Activated T-cell treated with anti-CD3 and anti-CD28 coated beads, Interleukin-2, amount 50 U/mL, for 4 hours (primary cell): ENCODE measurements around the gene CNTNAP4. TPM values are rescaled to one million over a fixed set of nuclear protein-coding genes. Genes with fewer than 3 reads are reported as not detected.

ENCODE experiments used
- ATAC-seq, 2 donors: fragments of 200-7000 bp; cut with Tn5 transposase; one replicate each; pipeline ENCODE4 v1.10.0; 2021
- DNase-seq: peaks from one replicate; pipeline ENCODE4 v3.0.0-alpha.2; 2020
- H3K27me3 Mint-ChIP-seq: one replicate; pipeline ENCODE4 v1.8.0; 2021; ENCODE audit warnings: low read depth, mixed read lengths
- H3K36me3 Mint-ChIP-seq: one replicate; pipeline ENCODE4 v1.8.0; 2022; ENCODE audit warnings: mixed read lengths; ENCODE audit not compliant: insufficient read depth
- H3K4me1 Mint-ChIP-seq: one replicate; pipeline ENCODE4 v1.8.0; 2021; ENCODE audit warnings: low read depth, mixed read lengths
- H3K4me3 Mint-ChIP-seq: one replicate; pipeline ENCODE4 v1.8.0; 2021; ENCODE audit warnings: mild to moderate bottlenecking, moderate library complexity, mixed read lengths
- H3K9me3 Mint-ChIP-seq: one replicate; pipeline ENCODE4 v1.8.0; 2021; ENCODE audit warnings: mixed read lengths
- total RNA-seq, 3 donors: library from RNA; stranded (reverse); gene quantifications; one replicate each; pipeline ENCODE4 v1.2.1, GENCODE V29; 2021

Gene CNTNAP4
- total RNA-seq, 3 donors from 2014 or later: not detected

GRCh38 chr16:76511203-76511602 lies 234.0 kb downstream of the CNTNAP4 start:
- ATAC-seq (no peak), DNase-seq (no peak)
- H3K36me3 Mint-ChIP-seq: no peaks in the 10 kb centered on the region
- no peaks in the 10 kb centered on the region for H3K27me3 Mint-ChIP-seq
- H3K4me3 Mint-ChIP-seq: no peak overlapping the region
- H3K9me3 Mint-ChIP-seq: peaks cover 6% of the 10 kb centered on the region
- H3K4me1 Mint-ChIP-seq: no peaks in the 10 kb centered on the region

GRCh38 chr16:76518781-76519180 lies 241.6 kb downstream of the CNTNAP4 start:
- no peaks in the 10 kb centered on the region for H3K27me3 Mint-ChIP-seq
- DNase-seq (no peak), ATAC-seq (no peak)
- H3K36me3 Mint-ChIP-seq: no peaks in the 10 kb centered on the region
- no peaks in the 10 kb centered on the region for H3K4me1 Mint-ChIP-seq
- no peak overlapping the region for H3K4me3 Mint-ChIP-seq
- no peaks in the 10 kb centered on the region for H3K9me3 Mint-ChIP-seq

GRCh38 chr16:76524356-76524755 lies 247.2 kb downstream of the CNTNAP4 start:
- H3K9me3 Mint-ChIP-seq: no peaks in the 10 kb centered on the region
- DNase-seq (no peak), ATAC-seq (no peak)
- no peaks in the 10 kb centered on the region for H3K4me1 Mint-ChIP-seq
- no peak overlapping the region for H3K4me3 Mint-ChIP-seq
- H3K27me3 Mint-ChIP-seq: no peaks in the 10 kb centered on the region
- no peaks in the 10 kb centered on the region for H3K36me3 Mint-ChIP-seq

- Mint-ChIP-seq H3K9me3 (no peaks in the 10 kb centered on the region), H3K27me3 (no peaks in the 10 kb centered on the region), H3K4me1 (no peaks in the 10 kb centered on the region), H3K36me3 (no peaks in the 10 kb centered on the region), H3K4me3 (no peak overlapping the region)
- no peak for DNase-seq
- ATAC-seq: no peak
Measured at GRCh38 chr16:76524769-76525168, 247.6 kb downstream of the CNTNAP4 start.

GRCh38 chr16:76527244-76527643 lies 250.0 kb downstream of the CNTNAP4 start:
- Mint-ChIP-seq H3K27me3 (no peaks in the 10 kb centered on the region), H3K36me3 (no peaks in the 10 kb centered on the region), H3K9me3 (no peaks in the 10 kb centered on the region), H3K4me3 (no peak overlapping the region), H3K4me1 (no peaks in the 10 kb centered on the region)
- ATAC-seq: no peak
- DNase-seq: no peak

- Mint-ChIP-seq H3K27me3 (no peaks in the 10 kb centered on the region), H3K9me3 (peaks cover 4% of the 10 kb centered on the region), H3K4me3 (no peak overlapping the region), H3K4me1 (no peaks in the 10 kb centered on the region), H3K36me3 (no peaks in the 10 kb centered on the region)
- DNase-seq: no peak
- ATAC-seq: no peak
Measured at GRCh38 chr16:76529120-76529519, 251.9 kb downstream of the CNTNAP4 start.

- DNase-seq (no peak), ATAC-seq (no peak)
- H3K9me3 Mint-ChIP-seq: peaks cover 4% of the 10 kb centered on the region
- H3K4me1 Mint-ChIP-seq: no peaks in the 10 kb centered on the region
- H3K4me3 Mint-ChIP-seq: no peak overlapping the region
- no peaks in the 10 kb centered on the region for H3K36me3 Mint-ChIP-seq
- no peaks in the 10 kb centered on the region for H3K27me3 Mint-ChIP-seq
Measured at GRCh38 chr16:76531236-76531635, 254.0 kb downstream of the CNTNAP4 start.

GRCh38 chr16:76532188-76532973 lies 255.2 kb downstream of the CNTNAP4 start:
- no peaks in the 10 kb centered on the region for H3K36me3 Mint-ChIP-seq
- no peak for DNase-seq
- H3K27me3 Mint-ChIP-seq: no peaks in the 10 kb centered on the region
- ATAC-seq: no peak
- H3K4me3 Mint-ChIP-seq: no peak overlapping the region
- H3K4me1 Mint-ChIP-seq: no peaks in the 10 kb centered on the region
- peaks cover 4% of the 10 kb centered on the region for H3K9me3 Mint-ChIP-seq

GRCh38 chr16:76539609-76540008 lies 262.4 kb downstream of the CNTNAP4 start:
- no peak for ATAC-seq
- DNase-seq: no peak

GRCh38 chr16:76541070-76541469 lies 263.9 kb downstream of the CNTNAP4 start:
- H3K4me3 Mint-ChIP-seq: no peak overlapping the region
- no peaks in the 10 kb centered on the region for H3K27me3 Mint-ChIP-seq
- ATAC-seq: no peak

More at GRCh38 chr16:76539609-76540008, 262.4 kb downstream of the CNTNAP4 start:
- H3K4me3 Mint-ChIP-seq: no peak overlapping the region
- H3K4me1 Mint-ChIP-seq: no peaks in the 10 kb centered on the region
- no peaks in the 10 kb centered on the region for H3K9me3 Mint-ChIP-seq
- no peaks in the 10 kb centered on the region for H3K27me3 Mint-ChIP-seq
- H3K36me3 Mint-ChIP-seq: no peaks in the 10 kb centered on the region

GRCh38 chr16:76565542-76565941 lies 288.3 kb downstream of the CNTNAP4 start:
- H3K4me1 Mint-ChIP-seq: no peaks in the 10 kb centered on the region
- DNase-seq (no peak), ATAC-seq (no peak)
- H3K27me3 Mint-ChIP-seq: no peaks in the 10 kb centered on the region
- no peaks in the 10 kb centered on the region for H3K36me3 Mint-ChIP-seq
- peaks cover 14% of the 10 kb centered on the region for H3K9me3 Mint-ChIP-seq
- no peak overlapping the region for H3K4me3 Mint-ChIP-seq

More at GRCh38 chr16:76541070-76541469, 263.9 kb downstream of the CNTNAP4 start:
- DNase-seq: no peak
- Mint-ChIP-seq H3K36me3 (no peaks in the 10 kb centered on the region), H3K4me1 (no peaks in the 10 kb centered on the region), H3K9me3 (no peaks in the 10 kb centered on the region)

GRCh38 chr16:76571755-76572154 lies 294.6 kb downstream of the CNTNAP4 start:
- Mint-ChIP-seq H3K36me3 (no peaks in the 10 kb centered on the region), H3K4me1 (no peaks in the 10 kb centered on the region), H3K27me3 (no peaks in the 10 kb centered on the region), H3K9me3 (peaks cover 15% of the 10 kb centered on the region), H3K4me3 (no peak overlapping the region)
- DNase-seq (no peak), ATAC-seq (no peak)

GRCh38 chr16:76573281-76573680 lies 296.1 kb downstream of the CNTNAP4 start:
- no peaks in the 10 kb centered on the region for H3K36me3 Mint-ChIP-seq
- ATAC-seq: no peak
- H3K27me3 Mint-ChIP-seq: no peaks in the 10 kb centered on the region
- no peak for DNase-seq
- peaks cover 15% of the 10 kb centered on the region for H3K9me3 Mint-ChIP-seq
- no peaks in the 10 kb centered on the region for H3K4me1 Mint-ChIP-seq
- no peak overlapping the region for H3K4me3 Mint-ChIP-seq

- Mint-ChIP-seq H3K27me3 (no peaks in the 10 kb centered on the region), H3K9me3 (peaks cover 18% of the 10 kb centered on the region), H3K36me3 (no peaks in the 10 kb centered on the region), H3K4me1 (no peaks in the 10 kb centered on the region), H3K4me3 (no peak overlapping the region)
- no peak for DNase-seq
- no peak for ATAC-seq
Measured at GRCh38 chr16:76574651-76575050, 297.4 kb downstream of the CNTNAP4 start.

GRCh38 chr16:76576526-76576925 lies 299.3 kb downstream of the CNTNAP4 start:
- no peaks in the 10 kb centered on the region for H3K4me1 Mint-ChIP-seq
- no peaks in the 10 kb centered on the region for H3K27me3 Mint-ChIP-seq
- no peaks in the 10 kb centered on the region for H3K36me3 Mint-ChIP-seq
- H3K9me3 Mint-ChIP-seq: peaks cover 7% of the 10 kb centered on the region
- ATAC-seq (no peak), DNase-seq (no peak)
- H3K4me3 Mint-ChIP-seq: no peak overlapping the region
